Measurements from ENCODE around the gene TBC1D4. TPM values are rescaled to one million over a fixed set of nuclear protein-coding genes. Genes with fewer than 3 reads are reported as not detected.
"Not testable (repeated sequence)": the region's sequence is repeated elsewhere in the genome, so short reads cannot be mapped to it uniquely, and the experiment has no call there.

TBC1D4 gene
- total RNA-seq, 1 donor from 2014 or later, result 25.6 TPM

GRCh38 chr13:75279834-75280369 lies 202.1 kb downstream of the TBC1D4 start:
- no peaks in the 10 kb centered on the region for H3K4me1 ChIP-seq (ENCODE audit: insufficient read depth, low read length)
- H3K27me3 Mint-ChIP-seq (ENCODE audit: low read depth, unreplicated experiment), result no peaks in the 10 kb centered on the region
- no peaks in the 10 kb centered on the region for H3K79me2 ChIP-seq (ENCODE audit: insufficient read depth, low read length)
- no peak overlapping the region for H2AFZ ChIP-seq (ENCODE audit: low read depth, low read length)
- no peak overlapping the region for H3K27ac ChIP-seq (ENCODE audit: low read depth, low read length)
- TF ChIP-seq EZH2 (IDR thresholded peaks at IDR 0.05; ENCODE audit: insufficient read depth, low read length), result no peak
- no peak for TF ChIP-seq CTCF (IDR thresholded peaks at IDR 0.05; ENCODE audit: insufficient read depth, low read depth, low read length)
- H3K36me3 ChIP-seq (ENCODE audit: insufficient read depth, low read length), result no peaks in the 10 kb centered on the region
- no peaks in the 10 kb centered on the region for H3K9me3 ChIP-seq (ENCODE audit: insufficient read depth, low read depth, low read length)
- H3K9me3 Mint-ChIP-seq (ENCODE audit: unreplicated experiment), result peaks cover 28% of the 10 kb centered on the region
- H3K4me1 Mint-ChIP-seq (ENCODE audit: low read depth, unreplicated experiment), result no peaks in the 10 kb centered on the region
- no peaks in the 10 kb centered on the region for H3K27me3 ChIP-seq (ENCODE audit: insufficient read depth, low read length)
- H3K9ac ChIP-seq (ENCODE audit: low read length), result no peak overlapping the region
- no peak for FAIRE-seq
- no peak overlapping the region for H3K4me2 ChIP-seq (ENCODE audit: low read length)
- H4K20me1 ChIP-seq (ENCODE audit: insufficient read depth, low read length), result no peaks in the 10 kb centered on the region
- H3K36me3 Mint-ChIP-seq (ENCODE audit: low read depth, unreplicated experiment), result peaks cover 19% of the 10 kb centered on the region
- H3K27ac Mint-ChIP-seq (ENCODE audit: unreplicated experiment), result no peak overlapping the region
- H3K4me3 Mint-ChIP-seq (ENCODE audit: unreplicated experiment), result no peak overlapping the region
- H3K4me3 ChIP-seq (ENCODE audit: insufficient read depth, low read depth, low read length), result no peak overlapping the region
- DNase-seq (ENCODE audit: low read depth), result no peak

- not testable (repeated sequence) for H3K27ac ChIP-seq (ENCODE audit: low read depth, low read length); H3K27me3 ChIP-seq (ENCODE audit: insufficient read depth, low read length); H2AFZ ChIP-seq (ENCODE audit: low read depth, low read length); H3K4me1 Mint-ChIP-seq (ENCODE audit: low read depth, unreplicated experiment); H3K9me3 ChIP-seq (ENCODE audit: insufficient read depth, low read depth, low read length); H3K4me2 ChIP-seq (ENCODE audit: low read length); DNase-seq (ENCODE audit: low read depth); H3K4me3 ChIP-seq (ENCODE audit: insufficient read depth, low read depth, low read length); H3K27me3 Mint-ChIP-seq (ENCODE audit: low read depth, unreplicated experiment); H3K79me2 ChIP-seq (ENCODE audit: insufficient read depth, low read length); H3K4me3 Mint-ChIP-seq (ENCODE audit: unreplicated experiment); H3K4me1 ChIP-seq (ENCODE audit: insufficient read depth, low read length); FAIRE-seq; H4K20me1 ChIP-seq (ENCODE audit: insufficient read depth, low read length); H3K36me3 ChIP-seq (ENCODE audit: insufficient read depth, low read length); H3K27ac Mint-ChIP-seq (ENCODE audit: unreplicated experiment); H3K9ac ChIP-seq (ENCODE audit: low read length); H3K36me3 Mint-ChIP-seq (ENCODE audit: low read depth, unreplicated experiment)
- peaks cover 19% of the 10 kb centered on the region for H3K9me3 Mint-ChIP-seq (ENCODE audit: unreplicated experiment)
Observed at GRCh38 chr13:75273695-75274094, 208.3 kb downstream of the TBC1D4 start.

GRCh38 chr13:75271846-75272245 lies 210.1 kb downstream of the TBC1D4 start:
- TF ChIP-seq CTCF (IDR thresholded peaks at IDR 0.05; ENCODE audit: insufficient read depth, low read depth, low read length) (no peak), EZH2 (IDR thresholded peaks at IDR 0.05; ENCODE audit: insufficient read depth, low read length) (no peak)
- H3K9me3 ChIP-seq (ENCODE audit: insufficient read depth, low read depth, low read length), result no peaks in the 10 kb centered on the region
- Mint-ChIP-seq H3K4me1 (ENCODE audit: low read depth, unreplicated experiment) (peaks cover 3% of the 10 kb centered on the region), H3K9me3 (ENCODE audit: unreplicated experiment) (peaks cover 15% of the 10 kb centered on the region), H3K27ac (ENCODE audit: unreplicated experiment) (peak overlapping the region; percentile 38), H3K27me3 (ENCODE audit: low read depth, unreplicated experiment) (no peaks in the 10 kb centered on the region), H3K4me3 (ENCODE audit: unreplicated experiment) (no peak overlapping the region), H3K36me3 (ENCODE audit: low read depth, unreplicated experiment) (peaks cover 4% of the 10 kb centered on the region)
- no peaks in the 10 kb centered on the region for H3K79me2 ChIP-seq (ENCODE audit: insufficient read depth, low read length)
- H3K9ac ChIP-seq (ENCODE audit: low read length), result no peak overlapping the region
- H4K20me1 ChIP-seq (ENCODE audit: insufficient read depth, low read length), result no peaks in the 10 kb centered on the region
- no peaks in the 10 kb centered on the region for H3K27me3 ChIP-seq (ENCODE audit: insufficient read depth, low read length)
- no peaks in the 10 kb centered on the region for H3K4me1 ChIP-seq (ENCODE audit: insufficient read depth, low read length)
- DNase-seq (ENCODE audit: low read depth) (peak; percentile 56), FAIRE-seq (no peak)
- H3K36me3 ChIP-seq (ENCODE audit: insufficient read depth, low read length), result no peaks in the 10 kb centered on the region
- no peak overlapping the region for H3K4me2 ChIP-seq (ENCODE audit: low read length)
- H3K27ac ChIP-seq (ENCODE audit: low read depth, low read length), result no peak overlapping the region
- H3K4me3 ChIP-seq (ENCODE audit: insufficient read depth, low read depth, low read length), result no peak overlapping the region
- H2AFZ ChIP-seq (ENCODE audit: low read depth, low read length), result no peak overlapping the region

- not testable (repeated sequence) for H3K9ac ChIP-seq (ENCODE audit: low read length); H3K27me3 Mint-ChIP-seq (ENCODE audit: low read depth, unreplicated experiment); DNase-seq (ENCODE audit: low read depth); H3K4me1 ChIP-seq (ENCODE audit: insufficient read depth, low read length); H3K79me2 ChIP-seq (ENCODE audit: insufficient read depth, low read length); H2AFZ ChIP-seq (ENCODE audit: low read depth, low read length); H3K4me3 Mint-ChIP-seq (ENCODE audit: unreplicated experiment); FAIRE-seq; H3K4me3 ChIP-seq (ENCODE audit: insufficient read depth, low read depth, low read length); H3K4me2 ChIP-seq (ENCODE audit: low read length); H3K36me3 Mint-ChIP-seq (ENCODE audit: low read depth, unreplicated experiment); H3K9me3 ChIP-seq (ENCODE audit: insufficient read depth, low read depth, low read length); H3K27ac Mint-ChIP-seq (ENCODE audit: unreplicated experiment); H3K36me3 ChIP-seq (ENCODE audit: insufficient read depth, low read length); H3K27me3 ChIP-seq (ENCODE audit: insufficient read depth, low read length); H3K9me3 Mint-ChIP-seq (ENCODE audit: unreplicated experiment); H4K20me1 ChIP-seq (ENCODE audit: insufficient read depth, low read length); H3K27ac ChIP-seq (ENCODE audit: low read depth, low read length)
- peaks cover 13% of the 10 kb centered on the region for H3K4me1 Mint-ChIP-seq (ENCODE audit: low read depth, unreplicated experiment)
Observed at GRCh38 chr13:75268481-75268880, 213.5 kb downstream of the TBC1D4 start.

Measured in astrocyte (in vitro differentiated cells and primary cell).